Activated T-helper 17 cell treated with anti-CD3 and anti-CD28 coated beads, Interleukin-2, amount 50 U/mL, for 72 hours (primary cell): ENCODE data around the gene EMP1. TPM values are rescaled to one million over a fixed set of nuclear protein-coding genes. Genes with fewer than 3 reads are reported as not detected.

ENCODE experiments used
- ATAC-seq: fragments of 150-1000 bp; cut with Tn5 transposase; replicated peaks from 2 replicates; pipeline ENCODE4 v1.10.0; 2021; ENCODE audit warnings: mild to moderate bottlenecking, moderate library complexity
- H3K27ac Mint-ChIP-seq: one replicate; pipeline ENCODE4 v1.8.0; 2022; ENCODE audit warnings: mixed read lengths
- H3K27me3 Mint-ChIP-seq: one replicate; pipeline ENCODE4 v1.8.0; 2022; ENCODE audit warnings: mixed read lengths
- H3K36me3 Mint-ChIP-seq: one replicate; pipeline ENCODE4 v1.8.0; 2022; ENCODE audit warnings: low read depth, mild to moderate bottlenecking, mixed read lengths
- H3K4me1 Mint-ChIP-seq: one replicate; pipeline ENCODE4 v1.8.0; 2022; ENCODE audit warnings: mixed read lengths
- H3K4me3 Mint-ChIP-seq: one replicate; pipeline ENCODE4 v1.8.0; 2022; ENCODE audit warnings: mild to moderate bottlenecking, mixed read lengths
- H3K9me3 Mint-ChIP-seq: one replicate; pipeline ENCODE4 v1.8.0; 2022; ENCODE audit warnings: mixed read lengths
- total RNA-seq, 2 donors: library from RNA; stranded (reverse); gene quantifications; one replicate each; pipeline ENCODE4 v1.2.3, GENCODE V29; 2022

EMP1 gene
- total RNA-seq, 2 donors from 2014 or later = 36.7 to 60.2 TPM

- Mint-ChIP-seq H3K4me3 (no peak overlapping the region), H3K9me3 (no peaks in the 10 kb centered on the region), H3K27ac (no peak overlapping the region), H3K4me1 (no peaks in the 10 kb centered on the region), H3K36me3 (no peaks in the 10 kb centered on the region), H3K27me3 (peaks cover 15% of the 10 kb centered on the region)
- no peak for ATAC-seq
These were observed 41.7 kb downstream of the EMP1 start for GRCh38 chr12:13238204-13238603.

- no peak overlapping the region for H3K4me3 Mint-ChIP-seq
- no peaks in the 10 kb centered on the region for H3K36me3 Mint-ChIP-seq
- peak; percentile 58 for ATAC-seq
- H3K9me3 Mint-ChIP-seq = no peaks in the 10 kb centered on the region
- H3K4me1 Mint-ChIP-seq = no peaks in the 10 kb centered on the region
- no peak overlapping the region for H3K27ac Mint-ChIP-seq
- H3K27me3 Mint-ChIP-seq = peaks cover 19% of the 10 kb centered on the region
These were observed 45.4 kb downstream of the EMP1 start for GRCh38 chr12:13241833-13242488.

DNA sequence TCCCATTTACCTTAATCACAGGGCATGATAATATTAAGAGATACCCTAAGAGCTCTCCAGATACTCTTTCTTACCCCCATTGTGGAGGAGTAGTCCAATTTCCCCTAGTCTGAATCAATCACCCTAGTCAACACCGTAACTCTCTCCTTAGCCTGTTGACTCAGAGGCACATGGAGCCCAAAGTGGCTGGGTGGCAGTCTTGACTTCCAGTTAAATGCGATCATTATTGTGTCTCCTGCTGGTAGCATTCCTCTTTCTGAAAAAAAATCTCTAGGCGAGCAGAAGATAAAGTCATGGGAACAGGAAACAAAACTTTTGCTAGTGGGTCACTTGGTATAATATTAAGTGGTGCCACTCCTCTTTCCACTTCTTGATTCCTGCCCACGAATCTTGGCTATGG lies 46.4 kb downstream of the EMP1 start:
- no peaks in the 10 kb centered on the region for H3K36me3 Mint-ChIP-seq
- H3K9me3 Mint-ChIP-seq = no peaks in the 10 kb centered on the region
- no peak for ATAC-seq
- H3K4me3 Mint-ChIP-seq = no peak overlapping the region
- H3K27ac Mint-ChIP-seq = no peak overlapping the region
- peaks cover 18% of the 10 kb centered on the region for H3K27me3 Mint-ChIP-seq
- no peaks in the 10 kb centered on the region for H3K4me1 Mint-ChIP-seq

DNA sequence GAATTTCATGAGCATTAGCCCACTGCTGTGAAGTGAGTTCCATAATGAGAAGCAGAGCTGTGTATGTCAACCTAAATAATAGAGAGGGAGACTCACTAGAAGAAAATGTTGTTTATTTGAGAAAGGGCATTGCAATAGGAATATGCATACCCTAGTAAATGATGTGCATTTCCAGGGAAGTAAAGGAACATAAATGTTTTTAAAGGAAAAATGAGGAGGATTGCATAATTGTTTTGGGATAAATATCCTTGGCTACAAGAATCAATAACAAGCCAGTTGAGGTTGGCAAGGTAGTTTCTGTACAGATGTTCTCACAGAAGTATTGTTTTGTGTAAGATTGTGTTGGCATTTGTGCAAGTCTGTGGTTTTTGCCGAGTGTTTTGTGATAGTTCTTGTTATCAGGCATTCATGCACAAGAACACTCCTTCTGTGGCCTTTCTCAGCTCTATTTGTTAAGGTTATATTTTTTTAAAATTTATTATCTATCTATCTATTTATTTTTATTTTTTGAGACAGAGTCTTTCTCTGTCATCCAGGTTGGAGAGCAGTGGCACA lies 47.1 kb downstream of the EMP1 start:
- Mint-ChIP-seq H3K4me3 (no peak overlapping the region), H3K27me3 (peaks cover 19% of the 10 kb centered on the region), H3K4me1 (no peaks in the 10 kb centered on the region), H3K27ac (no peak overlapping the region), H3K9me3 (no peaks in the 10 kb centered on the region), H3K36me3 (no peaks in the 10 kb centered on the region)
- ATAC-seq = no peak

DNA sequence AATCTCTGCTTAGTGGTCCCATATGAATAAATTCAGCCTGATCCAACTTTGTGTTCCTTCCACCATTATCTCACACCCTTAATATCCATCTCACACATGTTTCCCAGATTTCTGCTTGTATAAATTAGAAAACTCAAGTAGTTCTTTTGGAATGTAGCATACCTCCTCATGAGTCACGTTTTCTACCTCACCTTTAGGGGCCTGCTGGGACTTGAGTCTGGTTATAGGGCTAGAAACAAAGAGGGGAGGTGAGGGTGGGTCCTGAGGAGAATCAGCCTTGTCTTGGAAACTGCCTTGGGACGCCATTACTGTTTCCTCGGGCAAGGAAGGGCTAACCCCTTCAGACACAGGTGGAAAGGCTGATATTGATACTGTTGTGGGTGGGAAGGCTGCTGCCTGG lies 51.1 kb downstream of the EMP1 start:
- Mint-ChIP-seq H3K27me3 (peaks cover 24% of the 10 kb centered on the region), H3K4me1 (no peaks in the 10 kb centered on the region), H3K27ac (no peak overlapping the region), H3K9me3 (peaks cover 3% of the 10 kb centered on the region), H3K36me3 (no peaks in the 10 kb centered on the region), H3K4me3 (no peak overlapping the region)
- ATAC-seq = no peak

- H3K4me3 Mint-ChIP-seq = no peak overlapping the region
- H3K27ac Mint-ChIP-seq = no peak overlapping the region
- no peaks in the 10 kb centered on the region for H3K36me3 Mint-ChIP-seq
- no peak for ATAC-seq
- peaks cover 20% of the 10 kb centered on the region for H3K27me3 Mint-ChIP-seq
- peaks cover 3% of the 10 kb centered on the region for H3K9me3 Mint-ChIP-seq
- H3K4me1 Mint-ChIP-seq = no peaks in the 10 kb centered on the region
These were observed 52.4 kb downstream of the EMP1 start for GRCh38 chr12:13248964-13249363.

GRCh38 chr12:13250416-13250815 lies 53.9 kb downstream of the EMP1 start:
- Mint-ChIP-seq H3K4me1 (no peaks in the 10 kb centered on the region), H3K27me3 (peaks cover 17% of the 10 kb centered on the region), H3K4me3 (no peak overlapping the region), H3K27ac (no peak overlapping the region), H3K36me3 (no peaks in the 10 kb centered on the region), H3K9me3 (peaks cover 3% of the 10 kb centered on the region)
- ATAC-seq = no peak

- Mint-ChIP-seq H3K4me1 (no peaks in the 10 kb centered on the region), H3K27me3 (peaks cover 17% of the 10 kb centered on the region), H3K9me3 (peaks cover 3% of the 10 kb centered on the region), H3K4me3 (no peak overlapping the region), H3K36me3 (no peaks in the 10 kb centered on the region), H3K27ac (no peak overlapping the region)
- ATAC-seq = no peak
These were observed 55.0 kb downstream of the EMP1 start for GRCh38 chr12:13251521-13251920.

GRCh38 chr12:13252024-13252423 lies 55.5 kb downstream of the EMP1 start:
- H3K27ac Mint-ChIP-seq = no peak overlapping the region
- H3K9me3 Mint-ChIP-seq = peaks cover 3% of the 10 kb centered on the region
- peaks cover 17% of the 10 kb centered on the region for H3K27me3 Mint-ChIP-seq
- H3K36me3 Mint-ChIP-seq = no peaks in the 10 kb centered on the region
- no peak overlapping the region for H3K4me3 Mint-ChIP-seq
- H3K4me1 Mint-ChIP-seq = no peaks in the 10 kb centered on the region
- no peak for ATAC-seq

DNA sequence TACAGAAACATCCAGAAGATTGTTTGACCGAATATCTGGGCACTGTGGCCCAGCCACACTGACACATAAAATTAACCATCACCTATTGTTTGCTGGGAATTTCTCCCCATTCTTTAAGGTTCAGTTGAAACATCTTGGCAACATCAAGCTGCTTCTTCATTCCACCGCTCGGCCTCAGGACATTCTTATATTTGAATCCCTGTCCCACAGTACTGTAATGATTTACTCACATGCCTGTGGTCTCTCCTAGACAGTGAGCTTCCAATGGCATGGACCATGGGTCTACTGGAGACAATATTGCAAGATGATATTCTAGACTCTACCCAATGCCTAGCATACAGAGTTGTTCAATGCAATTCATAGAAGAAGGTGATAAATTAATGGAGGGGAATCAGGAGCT lies 56.1 kb downstream of the EMP1 start:
- Mint-ChIP-seq H3K27me3 (peaks cover 13% of the 10 kb centered on the region), H3K4me3 (no peak overlapping the region), H3K9me3 (peaks cover 3% of the 10 kb centered on the region), H3K27ac (no peak overlapping the region), H3K4me1 (no peaks in the 10 kb centered on the region), H3K36me3 (no peaks in the 10 kb centered on the region)
- no peak for ATAC-seq

- no peak for ATAC-seq
- Mint-ChIP-seq H3K36me3 (no peaks in the 10 kb centered on the region), H3K27me3 (peaks cover 10% of the 10 kb centered on the region), H3K9me3 (peaks cover 3% of the 10 kb centered on the region), H3K4me3 (no peak overlapping the region), H3K27ac (no peak overlapping the region), H3K4me1 (no peaks in the 10 kb centered on the region)
These were observed 57.6 kb downstream of the EMP1 start for GRCh38 chr12:13253966-13254760.

DNA sequence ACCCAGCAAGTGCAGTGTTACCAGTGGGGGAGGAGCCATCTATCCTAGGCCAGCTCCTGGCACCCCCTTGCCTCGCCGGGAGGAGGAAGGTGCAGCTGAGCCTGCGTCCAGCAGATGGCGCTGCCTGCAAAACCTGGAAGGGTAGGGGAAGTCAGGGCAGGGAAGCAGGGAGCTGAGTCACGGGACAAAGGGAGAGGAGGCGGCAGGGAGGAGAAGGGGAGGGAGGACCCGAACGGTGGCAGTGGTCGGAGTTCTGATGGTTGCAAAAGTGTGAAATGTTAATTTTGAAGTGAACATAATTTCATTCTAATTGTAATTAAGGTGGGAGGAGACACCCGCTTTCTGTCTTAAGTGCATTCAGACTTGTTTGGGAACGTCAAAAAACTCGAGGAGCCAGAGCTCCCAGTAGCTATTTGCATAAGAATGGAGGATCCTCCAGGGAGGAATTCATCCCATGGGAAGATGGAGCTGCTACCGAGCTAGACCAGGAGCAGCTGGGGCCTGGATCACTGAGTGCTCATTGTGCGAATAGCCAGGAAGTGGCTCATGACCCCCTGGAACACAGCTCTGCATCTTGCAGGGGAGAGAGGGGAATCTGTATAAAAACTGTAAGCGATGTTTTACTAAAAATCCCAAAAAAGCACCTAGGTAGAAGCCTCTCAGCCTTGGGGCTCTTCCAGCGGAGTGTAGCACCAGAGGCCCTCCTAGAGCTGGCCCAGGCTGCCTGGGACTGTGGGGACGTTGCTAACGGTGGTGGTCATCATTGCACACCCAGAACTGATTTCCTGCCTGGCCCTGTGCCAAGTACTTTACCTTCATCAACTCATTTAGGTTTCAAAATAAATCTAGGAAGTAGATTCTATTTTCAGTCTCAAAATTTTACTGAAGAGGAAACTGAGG lies 59.5 kb downstream of the EMP1 start:
- Mint-ChIP-seq H3K9me3 (no peaks in the 10 kb centered on the region), H3K36me3 (no peaks in the 10 kb centered on the region), H3K27ac (no peak overlapping the region), H3K27me3 (no peaks in the 10 kb centered on the region), H3K4me3 (no peak overlapping the region), H3K4me1 (no peaks in the 10 kb centered on the region)
- peak; percentile 100 for ATAC-seq

- H3K27me3 Mint-ChIP-seq = no peaks in the 10 kb centered on the region
- H3K27ac Mint-ChIP-seq = no peak overlapping the region
- H3K9me3 Mint-ChIP-seq = no peaks in the 10 kb centered on the region
- ATAC-seq = no peak
- no peaks in the 10 kb centered on the region for H3K36me3 Mint-ChIP-seq
- H3K4me3 Mint-ChIP-seq = no peak overlapping the region
- H3K4me1 Mint-ChIP-seq = no peaks in the 10 kb centered on the region
These were observed 60.1 kb downstream of the EMP1 start for GRCh38 chr12:13256692-13257045.

DNA sequence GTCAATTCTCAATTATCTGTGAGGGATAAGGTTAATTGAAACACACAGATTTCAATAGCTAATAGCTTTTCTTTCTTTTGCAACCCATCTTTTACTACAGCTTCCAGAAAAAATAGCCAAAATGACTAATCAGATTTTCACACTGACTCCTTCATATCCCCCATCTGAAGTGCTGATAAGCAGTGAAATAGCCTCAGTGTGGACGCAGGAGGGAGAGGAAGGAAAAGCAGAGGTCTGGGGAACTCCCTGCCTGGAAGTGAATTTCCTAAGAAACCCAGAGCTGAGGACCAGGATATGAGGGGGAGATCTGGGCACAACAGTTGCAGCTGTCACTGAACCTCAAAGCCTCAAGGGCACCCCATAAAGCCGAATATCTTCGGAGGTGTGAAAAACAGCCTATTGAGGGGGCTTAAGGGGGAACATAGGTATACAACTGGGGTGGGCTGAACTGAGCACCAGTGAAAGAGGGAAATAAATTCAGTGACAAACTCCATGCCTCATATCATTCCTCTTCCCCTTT lies 60.9 kb downstream of the EMP1 start:
- Mint-ChIP-seq H3K27ac (no peak overlapping the region), H3K27me3 (no peaks in the 10 kb centered on the region), H3K4me1 (no peaks in the 10 kb centered on the region), H3K36me3 (no peaks in the 10 kb centered on the region), H3K4me3 (no peak overlapping the region), H3K9me3 (no peaks in the 10 kb centered on the region)
- ATAC-seq = no peak
